GM18858 (cell line): ENCODE measurements around the gene SCAMP4.
A peak's percentile ranks its signal among the peaks of the same experiment; 100 is the strongest.

Experiments used
- ATAC-seq: cut with Tn5 transposase; IDR thresholded peaks from one replicate; pipeline ENCODE4 v1.9.1; 2021; ENCODE audit not compliant: unreplicated experiment

Gene SCAMP4, protein sequence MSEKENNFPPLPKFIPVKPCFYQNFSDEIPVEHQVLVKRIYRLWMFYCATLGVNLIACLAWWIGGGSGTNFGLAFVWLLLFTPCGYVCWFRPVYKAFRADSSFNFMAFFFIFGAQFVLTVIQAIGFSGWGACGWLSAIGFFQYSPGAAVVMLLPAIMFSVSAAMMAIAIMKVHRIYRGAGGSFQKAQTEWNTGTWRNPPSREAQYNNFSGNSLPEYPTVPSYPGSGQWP

DNA sequence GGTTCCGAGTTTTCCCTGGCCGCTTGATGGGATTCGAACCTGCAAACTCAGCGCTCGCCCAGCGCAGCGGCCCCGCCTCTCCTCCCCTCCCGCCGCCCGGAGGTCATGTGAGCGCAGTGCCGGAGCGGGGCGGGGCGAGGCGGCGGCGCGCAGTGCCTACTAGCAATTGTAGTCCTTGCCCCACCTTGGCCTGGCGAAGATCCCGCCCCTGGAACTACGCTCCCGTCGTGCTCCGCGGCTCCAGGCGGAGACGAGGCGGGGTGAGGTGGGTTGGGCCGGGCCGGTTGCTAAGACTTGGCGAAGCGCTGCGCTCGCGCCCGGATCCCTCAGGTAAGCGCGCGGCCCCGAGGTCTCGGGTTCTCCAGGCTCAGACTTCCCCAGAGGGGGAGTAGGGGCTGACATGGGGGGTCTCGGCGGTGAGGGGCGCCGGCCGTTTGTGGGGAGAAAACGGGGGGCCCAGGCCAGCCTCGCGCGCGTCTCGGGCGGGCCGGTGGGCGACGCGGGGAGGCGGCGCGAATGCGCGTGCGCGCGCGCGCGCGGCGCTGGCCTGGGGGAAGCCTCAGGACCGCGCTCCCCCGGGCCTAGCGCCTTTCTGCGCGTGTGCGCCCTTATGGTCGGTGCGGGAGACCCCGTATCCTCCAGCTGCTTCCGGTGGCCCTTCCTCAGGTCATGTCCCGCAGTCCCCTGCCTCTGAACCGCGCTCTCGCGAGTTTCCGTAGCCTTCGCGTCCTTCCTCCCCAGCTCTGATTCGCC, at the start of gene SCAMP4, which contains the start of gene ADAT3:
TSS of gene SCAMP4 (plus strand) at position 290 of the 753 bp plus-strand sequence. CDS start 9,621 bp downstream, outside the sequence.
TSS of gene ADAT3 (plus strand) at position 290 of the 753 bp plus-strand sequence. CDS start 6,649 bp downstream, outside the sequence.
- ATAC-seq, result peak; percentile 54

DNA sequence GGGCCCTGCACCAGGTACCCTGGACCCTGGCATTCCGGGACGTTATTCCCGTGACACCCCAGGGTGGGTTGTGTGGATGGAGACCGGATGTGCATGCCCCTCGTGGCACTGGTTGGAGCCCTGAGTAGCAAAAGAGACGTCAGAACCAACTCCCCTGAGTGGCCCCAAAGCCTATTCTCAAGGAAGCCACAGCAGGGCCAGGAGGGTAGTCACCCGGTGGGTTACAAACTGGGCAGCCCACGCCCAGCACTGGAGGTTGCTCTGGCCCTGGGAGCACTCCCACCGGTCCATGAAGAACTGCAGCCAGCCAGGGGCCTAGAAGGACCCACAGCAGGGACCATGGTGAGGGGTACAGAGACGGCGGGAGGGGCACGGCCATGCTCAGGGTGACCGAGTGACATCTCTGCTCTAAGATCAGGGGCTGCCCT, 49.4 kb upstream of the SCAMP4 start:
- ATAC-seq, result no peak

DNA sequence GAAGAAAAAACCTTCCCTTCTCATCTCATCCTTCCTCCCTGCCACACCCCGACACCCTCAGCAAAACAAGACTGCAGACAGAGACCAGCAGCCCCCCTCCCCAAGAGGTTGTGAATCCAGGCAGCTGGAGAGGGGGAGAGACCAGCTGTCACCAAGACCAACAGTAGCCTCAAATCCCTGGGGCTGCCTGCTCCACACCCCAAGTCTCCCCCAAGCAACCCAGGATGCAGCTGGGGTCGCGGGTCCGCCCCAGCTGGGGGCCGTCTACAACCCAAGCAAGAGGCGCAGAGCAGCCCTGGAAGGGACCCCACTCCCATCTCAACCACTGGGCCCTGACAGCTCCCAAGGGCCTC, 48.9 kb upstream of the SCAMP4 start:
- ATAC-seq, result no peak

DNA sequence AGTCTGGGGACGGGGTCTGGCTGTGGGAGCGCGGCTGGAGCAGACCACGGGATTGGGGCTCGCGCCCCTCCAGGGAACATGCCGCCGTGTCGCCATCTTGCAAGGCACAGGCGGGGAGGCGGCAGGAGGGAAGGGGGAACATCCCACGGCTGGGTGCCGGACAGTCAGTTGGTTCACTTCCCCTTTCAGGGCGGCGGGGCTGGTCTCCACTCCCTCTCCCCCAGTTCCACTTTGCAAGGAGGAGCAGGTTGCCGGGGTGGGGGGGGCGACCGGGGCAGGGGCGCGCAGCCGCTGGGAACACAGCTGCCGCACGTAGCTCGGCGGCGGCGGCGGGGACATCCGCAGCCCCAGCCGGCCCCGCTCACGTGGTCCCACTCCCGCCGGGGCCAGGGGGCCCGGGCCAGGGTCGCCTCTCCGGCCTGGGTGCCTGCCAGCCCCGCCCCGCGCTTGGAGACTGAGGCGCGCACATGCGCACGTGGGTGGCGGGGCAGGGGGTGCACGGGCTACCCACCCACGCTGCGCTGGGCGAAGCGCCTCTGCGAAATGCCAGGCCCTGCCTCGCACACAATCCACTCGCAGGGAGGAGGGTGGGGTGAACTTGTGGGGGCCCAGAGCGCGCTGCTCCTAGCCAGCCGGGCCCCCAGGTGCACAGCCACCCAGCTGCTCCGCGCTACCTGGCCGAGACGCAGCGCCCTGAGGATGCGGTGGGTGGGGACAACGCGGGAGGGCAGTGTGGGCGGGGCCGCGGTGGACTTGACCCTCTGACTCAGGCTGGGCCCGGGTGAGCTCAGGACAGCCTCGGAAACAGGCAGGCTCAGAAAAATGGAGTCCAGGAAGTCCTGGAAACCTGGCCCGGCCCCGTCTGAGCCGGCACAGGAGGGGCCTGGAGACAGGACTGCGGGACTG, 48.2 kb upstream of the SCAMP4 start:
- ATAC-seq, result no peak

GRCh38 chr19:1857648-1858326, 47.4 kb upstream of the SCAMP4 start:
- no peak for ATAC-seq

- ATAC-seq, result no peak
Observed at GRCh38 chr19:1858412-1859081, 46.7 kb upstream of the SCAMP4 start.

DNA sequence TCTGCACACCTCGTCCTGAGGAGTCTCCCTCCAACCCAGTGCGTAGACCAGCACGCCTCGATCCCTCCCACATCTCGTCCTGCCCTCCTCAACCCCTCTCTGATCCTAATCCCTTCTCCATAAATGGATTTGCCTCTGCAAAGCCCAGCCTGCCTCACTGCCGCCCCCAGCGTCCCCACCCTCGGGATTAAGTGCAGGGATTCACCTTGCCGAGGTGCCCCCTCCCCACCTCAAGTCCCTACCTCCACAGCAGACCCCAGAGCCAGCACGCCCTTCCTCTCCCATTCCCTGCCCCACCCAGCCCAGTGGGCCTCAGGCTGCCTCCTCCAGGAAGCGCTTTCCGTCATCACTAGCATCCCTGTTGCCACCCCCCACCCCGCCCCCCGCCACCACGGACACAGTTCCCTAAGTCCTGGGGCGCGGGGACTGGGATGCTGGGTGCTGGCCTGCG, 45.8 kb upstream of the SCAMP4 start:
- no peak for ATAC-seq

DNA sequence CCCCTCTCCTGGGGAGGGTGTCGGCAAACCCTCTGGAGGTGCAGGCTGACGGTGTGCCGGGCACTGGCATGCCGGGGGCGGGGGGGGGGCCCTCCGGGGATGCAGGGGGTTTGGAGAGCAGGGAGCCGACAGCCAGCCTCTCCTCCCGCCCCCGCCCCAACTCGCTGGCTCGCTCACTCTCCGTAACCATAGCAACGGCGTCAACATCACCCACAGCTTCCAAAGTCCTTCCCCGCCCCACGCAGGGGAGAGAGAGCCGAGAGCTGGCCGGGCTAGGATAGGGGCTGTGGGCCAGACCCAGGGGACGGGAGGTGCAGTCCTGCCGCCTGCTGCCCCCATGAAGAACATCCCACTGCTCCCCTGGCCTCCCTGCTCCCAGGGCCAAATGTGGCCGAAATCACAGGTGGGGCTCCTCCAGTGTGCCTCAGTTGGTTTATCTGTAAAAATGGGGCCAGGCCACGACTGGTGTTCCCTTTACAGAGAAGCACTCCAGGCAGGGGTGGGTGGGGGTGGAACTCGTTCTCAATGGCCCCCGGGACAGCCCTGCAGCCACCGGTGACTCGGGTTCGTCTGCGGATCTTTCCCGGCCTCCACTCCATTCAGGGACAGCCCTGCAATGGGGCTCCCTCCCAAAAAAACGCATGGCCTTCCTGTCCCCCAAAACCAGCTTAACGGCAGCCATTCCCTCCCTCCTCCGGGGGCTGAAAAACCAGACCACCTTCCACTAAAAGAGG, 45.0 kb upstream of the SCAMP4 start:
- no peak for ATAC-seq

GRCh38 chr19:1860821-1861598, 44.2 kb upstream of the SCAMP4 start:
- no peak for ATAC-seq

DNA sequence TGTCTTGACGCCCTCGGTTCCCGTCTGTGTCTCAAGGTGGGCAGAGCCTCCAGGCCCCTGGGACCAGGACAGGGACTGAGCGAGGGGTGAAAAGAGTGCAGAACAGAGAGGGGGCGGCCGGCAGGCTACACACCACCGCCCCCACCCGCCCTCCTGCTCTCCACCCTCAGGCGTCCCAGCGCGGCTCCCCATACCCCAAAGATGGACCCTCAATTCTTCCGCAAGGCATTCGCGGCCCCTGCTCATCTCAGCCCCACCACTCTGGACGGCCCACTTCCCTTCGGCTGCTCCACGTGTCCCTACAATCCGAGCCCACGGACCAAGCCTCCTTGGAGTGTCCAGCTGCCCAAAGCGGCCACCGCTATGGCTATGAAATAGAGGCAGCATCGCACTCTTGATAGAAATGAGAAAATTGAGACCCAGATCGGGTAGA, 43.6 kb upstream of the SCAMP4 start:
- ATAC-seq, result no peak

DNA sequence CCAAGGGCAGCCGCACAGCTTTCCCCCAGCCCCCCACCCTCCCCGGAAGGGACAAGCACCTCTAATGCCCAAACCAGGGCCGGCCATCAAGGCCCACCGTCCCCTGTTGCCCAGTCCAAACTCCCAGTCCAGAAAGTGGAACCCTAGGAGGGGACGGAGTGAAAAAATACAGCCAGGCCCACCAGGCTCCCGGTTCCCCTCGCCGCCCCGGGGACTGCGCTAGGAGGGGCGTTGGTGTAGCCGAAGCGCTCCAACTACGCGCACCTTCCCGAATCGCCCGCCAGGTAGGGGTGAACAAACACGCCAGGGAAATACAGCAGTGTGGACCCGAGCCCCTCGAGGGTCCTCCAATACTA, 43.2 kb upstream of the SCAMP4 start:
- ATAC-seq, result no peak

DNA sequence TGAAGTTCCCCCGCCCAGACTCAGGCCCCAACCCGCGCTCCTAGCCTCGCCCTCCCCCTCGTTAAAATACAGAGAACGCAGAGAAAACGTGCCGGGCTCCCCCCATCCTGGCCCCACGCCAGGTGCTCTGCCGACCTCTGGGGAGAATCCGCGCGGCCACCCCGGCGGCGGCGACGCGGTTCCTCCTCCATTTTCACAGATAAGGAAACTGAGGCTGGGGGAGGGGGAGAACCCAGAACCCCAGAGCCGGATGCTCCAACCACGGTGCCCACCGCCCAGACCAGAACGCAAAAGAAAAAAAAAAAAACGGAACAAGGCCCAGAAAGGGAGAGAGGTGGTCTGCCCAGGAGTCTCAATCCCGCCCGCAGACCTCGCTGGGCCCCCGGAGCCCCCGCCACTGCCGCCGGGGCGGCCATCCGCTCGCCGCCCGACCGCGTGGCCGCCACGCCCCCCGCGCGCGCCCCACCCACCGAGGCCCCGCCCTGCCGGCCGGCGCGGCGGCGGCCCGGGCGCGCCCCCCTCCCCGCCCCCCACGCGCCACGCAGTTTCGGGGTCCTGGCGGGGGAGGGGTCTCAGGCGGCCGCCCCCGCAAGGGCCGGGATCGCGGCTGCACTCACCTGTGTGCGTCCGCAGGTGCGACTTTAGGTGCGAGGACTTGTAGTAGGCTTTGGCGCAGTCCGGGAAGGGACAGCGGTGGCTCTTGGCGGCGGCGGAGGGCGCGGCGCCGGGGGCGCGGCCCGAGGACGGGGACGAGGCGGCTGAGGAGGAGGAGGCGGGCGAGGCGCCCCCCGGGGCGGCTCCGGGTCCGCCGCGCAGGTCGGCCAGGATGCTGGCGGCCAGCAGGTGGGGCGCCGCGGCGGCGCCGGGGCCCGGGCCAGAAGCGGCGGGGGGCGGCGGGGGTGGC, 42.5 kb upstream of the SCAMP4 start:
- no peak for ATAC-seq

- ATAC-seq, result peak; percentile 18
Observed at GRCh38 chr19:1863328-1863637, 41.9 kb upstream of the SCAMP4 start, which contains the start of gene KLF16. TSS of gene KLF16 (minus strand) at chr19:1863579. CDS start at chr19:1863497, 82 bp downstream.

DNA sequence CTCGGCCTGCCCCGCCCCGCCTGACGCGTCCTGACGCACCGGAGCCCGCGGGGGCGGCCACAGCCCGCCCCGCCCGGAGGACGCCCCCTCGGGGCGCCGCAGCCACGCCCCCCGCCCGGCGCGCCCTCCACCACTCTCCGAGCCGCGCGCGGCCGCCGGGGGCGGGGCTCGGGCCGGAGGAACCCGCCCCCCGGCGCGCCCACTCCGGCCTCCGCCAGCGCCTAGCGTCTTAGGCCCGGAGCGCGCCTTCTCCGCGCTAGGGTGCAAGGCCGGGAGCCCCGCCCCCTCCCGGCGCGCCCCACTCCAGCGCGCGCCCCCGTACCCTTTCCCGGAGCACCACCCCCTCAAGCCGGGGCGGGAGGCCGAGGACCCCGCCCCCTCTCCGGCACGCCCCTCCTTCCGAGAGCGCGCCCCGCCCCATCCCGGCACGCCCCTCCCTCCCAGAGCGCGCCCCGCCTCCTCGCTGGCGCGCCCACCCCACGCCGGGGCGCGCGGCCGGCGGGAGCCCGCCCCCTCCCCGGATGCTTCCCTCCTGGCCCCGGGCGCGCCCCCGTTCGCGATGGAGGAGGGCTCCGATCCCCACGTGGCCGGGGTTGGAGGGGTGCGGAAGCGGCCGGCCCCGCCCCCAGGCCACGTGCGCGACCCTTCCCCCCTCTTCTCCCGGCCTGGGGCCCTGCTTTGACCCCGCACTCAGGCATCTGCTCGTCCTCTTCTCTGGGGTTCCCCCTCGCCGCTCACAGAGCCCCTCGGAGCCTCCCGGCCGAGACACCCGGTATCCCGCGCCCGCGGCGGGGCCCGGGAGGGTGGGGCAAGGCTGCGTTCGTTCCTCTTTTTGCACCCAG, 41.3 kb upstream of the SCAMP4 start:
- ATAC-seq, result peak; percentile 26

GRCh38 chr19:1864480-1865171, 40.6 kb upstream of the SCAMP4 start:
- no peak for ATAC-seq
